T follicular helper cell (primary cell): ENCODE data around the gene ARMC8.

ENCODE experiments used
- DNase-seq: peaks from one replicate; pipeline ENCODE4 v3.0.0-alpha.2; 2020; ENCODE audit warnings: low read depth

Gene ARMC8

GRCh38 chr3:138199851-138200250 is 12.8 kb downstream of the ARMC8 start:
- no peak for DNase-seq

GRCh38 chr3:138200424-138200823 is 13.3 kb downstream of the ARMC8 start:
- DNase-seq, result no peak

GRCh38 chr3:138202945-138203701 is 16.0 kb downstream of the ARMC8 start:
- no peak for DNase-seq

GRCh38 chr3:138203938-138204337 is 16.8 kb downstream of the ARMC8 start:
- no peak for DNase-seq

GRCh38 chr3:138205527-138205926 is 18.4 kb downstream of the ARMC8 start:
- no peak for DNase-seq

GRCh38 chr3:138206196-138206595 is 19.1 kb downstream of the ARMC8 start:
- DNase-seq, result no peak

GRCh38 chr3:138210528-138210927 is 23.4 kb downstream of the ARMC8 start:
- no peak for DNase-seq

- DNase-seq, result no peak
Observed at GRCh38 chr3:138213398-138214085, 26.4 kb downstream of the ARMC8 start.

GRCh38 chr3:138219255-138219654 is 32.2 kb downstream of the ARMC8 start:
- DNase-seq, result no peak

GRCh38 chr3:138220242-138220641 is 33.1 kb downstream of the ARMC8 start:
- DNase-seq, result no peak

- DNase-seq, result no peak
Observed at GRCh38 chr3:138220788-138221187, 33.7 kb downstream of the ARMC8 start.

- DNase-seq, result no peak
Observed at GRCh38 chr3:138222131-138222941, 35.2 kb downstream of the ARMC8 start.

GRCh38 chr3:138222942-138223287 is 35.8 kb downstream of the ARMC8 start:
- no peak for DNase-seq

GRCh38 chr3:138227650-138228049 is 40.5 kb downstream of the ARMC8 start:
- DNase-seq, result no peak

- no peak for DNase-seq
Observed at GRCh38 chr3:138230525-138230924, 43.4 kb downstream of the ARMC8 start.

GRCh38 chr3:138232705-138233364 is 45.7 kb downstream of the ARMC8 start:
- no peak for DNase-seq

GRCh38 chr3:138234401-138235179 is 47.5 kb downstream of the ARMC8 start:
- DNase-seq, result no peak

GRCh38 chr3:138238711-138239110 is 51.6 kb downstream of the ARMC8 start:
- DNase-seq, result no peak

GRCh38 chr3:138241061-138241460 is 54.0 kb downstream of the ARMC8 start:
- no peak for DNase-seq

GRCh38 chr3:138241676-138242075 is 54.6 kb downstream of the ARMC8 start:
- DNase-seq, result no peak

GRCh38 chr3:138242466-138242865 is 55.4 kb downstream of the ARMC8 start:
- no peak for DNase-seq
